Neural cell (in vitro differentiated cells): Measurements from ENCODE around the gene IPO4. TPM values are rescaled to one million over a fixed set of nuclear protein-coding genes. Genes with fewer than 3 reads are reported as not detected.

Source experiments
- H2AFZ ChIP-seq: fragments of 200-600, 300-800 bp; sonication (generic), shearing (Covaris generic); 2 replicates; pipeline ENCODE4 v1.6.0; 2014; ENCODE audit warnings: low read depth, mild to moderate bottlenecking, antibody characterized with exemption, low read length, moderate library complexity
- H3F3A ChIP-seq: fragments of 200-600 bp; shearing (Covaris generic); 2 replicates; pipeline ENCODE4 v1.6.1; 2016; ENCODE audit warnings: mild to moderate bottlenecking, moderate library complexity, mixed read lengths, antibody characterized with exemption, low read length; ENCODE audit not compliant: insufficient read depth, poor library complexity, severe bottlenecking
- H3K27ac ChIP-seq: fragments of 200-600, 300-800 bp; sonication (generic), shearing (Covaris generic); 2 replicates; pipeline ENCODE4 v1.5.1; 2014; ENCODE audit warnings: mild to moderate bottlenecking, low read length, moderate library complexity
- H3K27me3 ChIP-seq: fragments of 300-800, 200-600 bp; sonication (generic), shearing (Covaris generic); 2 replicates; pipeline ENCODE4 v1.6.0; 2014; ENCODE audit warnings: mild to moderate bottlenecking, low read depth, low read length, moderate library complexity; ENCODE audit not compliant: insufficient read depth
- H3K36me3 ChIP-seq: fragments of 300-800, 200-600 bp; sonication (generic), shearing (Covaris generic); 2 replicates; pipeline ENCODE4 v1.5.1; 2014; ENCODE audit warnings: mild to moderate bottlenecking, antibody characterized with exemption, low read length, moderate library complexity; ENCODE audit not compliant: insufficient read depth
- H3K4me2 ChIP-seq: fragments of 300-800, 200-600 bp; sonication (generic), shearing (Covaris generic); 2 replicates; pipeline ENCODE4 v1.6.0; 2014; ENCODE audit warnings: mild to moderate bottlenecking, low read length
- H3K4me3 ChIP-seq: fragments of 300-800, 200-600 bp; sonication (generic), shearing (Covaris generic); 2 replicates; pipeline ENCODE4 v1.5.1; 2014; ENCODE audit warnings: mild to moderate bottlenecking, low read length, moderate library complexity
- H3K79me2 ChIP-seq: fragments of 200-600 bp; shearing (Covaris generic); replicated peaks from 2 replicates; pipeline ENCODE4 v1.6.0; 2014; ENCODE audit warnings: mild to moderate bottlenecking, low read length, moderate library complexity; ENCODE audit not compliant: insufficient read depth
- H3K9ac ChIP-seq: fragments of 300-800, 200-600 bp; sonication (generic), shearing (Covaris generic); 2 replicates; pipeline ENCODE4 v1.6.1; 2016; ENCODE audit warnings: mild to moderate bottlenecking, low read length, mixed read lengths
- H3K9me2 ChIP-seq: fragments of 200-600 bp; shearing (Covaris generic); 2 replicates; pipeline ENCODE4 v1.6.1; 2016; ENCODE audit warnings: mild to moderate bottlenecking, low read length, mixed read lengths; ENCODE audit not compliant: insufficient read depth
- H3K9me3 ChIP-seq: fragments of 200-600, 300-800 bp; sonication (generic), shearing (Covaris generic); 2 replicates; pipeline ENCODE4 v1.6.1; 2016; ENCODE audit warnings: mild to moderate bottlenecking, mixed run types, low read length, moderate library complexity, mixed read lengths
- H4K20me1 ChIP-seq: fragments of 200-600 bp; shearing (Covaris generic); 2 replicates; pipeline ENCODE4 v1.6.1; 2016; ENCODE audit warnings: mild to moderate bottlenecking, mixed run types; ENCODE audit not compliant: insufficient read depth
- CTCF ChIP-seq: fragments of 450-650 bp; IDR thresholded peaks from 2 replicates; pipeline ENCODE4 v1.5.1; 2014; ENCODE audit warnings: antibody characterized with exemption, mild to moderate bottlenecking, moderate library complexity; ENCODE audit not compliant: poor library complexity, severe bottlenecking
- EP300 ChIP-seq: fragments of 450-650 bp; conservative IDR thresholded peaks from 2 replicates; pipeline ENCODE4 v1.6.1; 2014; ENCODE audit warnings: antibody characterized with exemption, mild to moderate bottlenecking, moderate library complexity; ENCODE audit not compliant: poor library complexity, severe bottlenecking
- EZH2 ChIP-seq: fragments of 200-600, 300-800 bp; shearing (Covaris generic), sonication (generic); IDR thresholded peaks from 2 replicates; pipeline ENCODE4 v1.6.1; 2014; ENCODE audit warnings: antibody characterized with exemption, low read length, borderline replicate concordance, mild to moderate bottlenecking; ENCODE audit not compliant: insufficient read depth, poor library complexity, severe bottlenecking
- MXI1 ChIP-seq: fragments of 450-650 bp; conservative IDR thresholded peaks from 2 replicates; pipeline ENCODE4 v1.6.1; 2014; ENCODE audit warnings: antibody characterized with exemption, mild to moderate bottlenecking; ENCODE audit not compliant: poor library complexity, severe bottlenecking
- POLR2AphosphoS5 ChIP-seq: IDR thresholded peaks from 2 replicates; pipeline ENCODE4 v1.6.1; 2012
- RAD21 ChIP-seq: fragments of 450-650 bp; conservative IDR thresholded peaks from 2 replicates; pipeline ENCODE4 v1.6.1; 2014; ENCODE audit warnings: antibody characterized with exemption, mild to moderate bottlenecking, moderate library complexity
- REST ChIP-seq: IDR thresholded peaks from 2 replicates; pipeline ENCODE4 v1.6.1; 2012; ENCODE audit warnings: borderline replicate concordance
- SMC3 ChIP-seq: fragments of 450-650 bp; conservative IDR thresholded peaks from 2 replicates; pipeline ENCODE4 v1.6.1; 2014; ENCODE audit warnings: antibody characterized with exemption, mild to moderate bottlenecking, moderate library complexity; ENCODE audit not compliant: poor library complexity
- TAF1 ChIP-seq: IDR thresholded peaks from 2 replicates; pipeline ENCODE4 v1.6.1; 2012; ENCODE audit warnings: low read depth
- polyA plus RNA-seq: library from polyadenylated mRNA; depleted of rRNA; stranded (reverse); fragments of >200 nt; gene quantifications from 2 replicates; pipeline ENCODE4 v1.2.3, GENCODE V29; 2014

The IPO4 gene
- polyA plus RNA-seq, 1 donor from 2014 or later, result 9.2 TPM

- peak overlapping the region; percentile 92 for H3K27ac ChIP-seq
- no peaks in the 10 kb centered on the region for H3K9me2 ChIP-seq
- peak overlapping the region; percentile 93 for H3K9ac ChIP-seq
- peak overlapping the region; percentile 76 for H3K4me2 ChIP-seq
- H3K27me3 ChIP-seq, result no peaks in the 10 kb centered on the region
- H3K36me3 ChIP-seq, result no peaks in the 10 kb centered on the region
- peaks cover 3% of the 10 kb centered on the region for H3K79me2 ChIP-seq
- H3F3A ChIP-seq, result no peaks in the 10 kb centered on the region
- no peak for TF ChIP-seq CTCF
- no peak for TF ChIP-seq EZH2
- TF ChIP-seq TAF1, result no peak
- no peak for TF ChIP-seq RAD21
- no peak for TF ChIP-seq SMC3
- no peak for TF ChIP-seq REST
- no peak for TF ChIP-seq MXI1
- no peak for TF ChIP-seq EP300
- no peak for TF ChIP-seq POLR2AphosphoS5
- H3K4me3 ChIP-seq, result peak overlapping the region; percentile 92
- H3K9me3 ChIP-seq, result no peaks in the 10 kb centered on the region
- no peaks in the 10 kb centered on the region for H4K20me1 ChIP-seq
- peak overlapping the region; percentile 73 for H2AFZ ChIP-seq
Measured at GRCh38 chr14:24194873-24195185, 6.2 kb upstream of the IPO4 start.

GRCh38 chr14:24194186-24194872 lies 5.7 kb upstream of the IPO4 start:
- H3F3A ChIP-seq, result no peaks in the 10 kb centered on the region
- peak overlapping the region; percentile 92 for H3K4me3 ChIP-seq
- H4K20me1 ChIP-seq, result no peaks in the 10 kb centered on the region
- no peak for TF ChIP-seq EP300
- TF ChIP-seq REST, result no peak
- peaks cover 3% of the 10 kb centered on the region for H3K79me2 ChIP-seq
- peak overlapping the region; percentile 73 for H2AFZ ChIP-seq
- peak overlapping the region; percentile 93 for H3K9ac ChIP-seq
- no peaks in the 10 kb centered on the region for H3K9me3 ChIP-seq
- H3K9me2 ChIP-seq, result no peaks in the 10 kb centered on the region
- H3K27ac ChIP-seq, result peak overlapping the region; percentile 92
- H3K36me3 ChIP-seq, result no peaks in the 10 kb centered on the region
- no peaks in the 10 kb centered on the region for H3K27me3 ChIP-seq
- H3K4me2 ChIP-seq, result peak overlapping the region; percentile 76
